ENCODE results near the gene CACNB2.

Gene CACNB2

GRCh38 chr10:18223898-18224297 is 83.7 kb downstream of the CACNB2 start:
- H3K4ac ChIP-seq (ENCODE audit: low read depth in 1 of 2, low read length in 2 of 2), result no peak overlapping the region
- 92% methylated on average over 2 of the region's 2 CpGs for WGBS
- no peak overlapping the region for H3K14ac ChIP-seq (ENCODE audit: low read length in 2 of 2)
- no peaks in the 10 kb centered on the region for H3K4me1 ChIP-seq (ENCODE audit: control insufficient read depth, insufficient read depth, low read depth, low read length)
- no peak overlapping the region for H4K8ac ChIP-seq (ENCODE audit: low read length)
- H3K27me3 ChIP-seq (ENCODE audit: control insufficient read depth in 1 of 2, insufficient read depth in 1 of 2, low read length in 2 of 2), result no peaks in the 10 kb centered on the region
- H4K91ac ChIP-seq (ENCODE audit: low read length), result no peak overlapping the region
- H3K9ac ChIP-seq (ENCODE audit: low read length), result no peak overlapping the region
- no peak overlapping the region for H2BK5ac ChIP-seq (ENCODE audit: low read depth, low read length, poor library complexity, severe bottlenecking)
- no peaks in the 10 kb centered on the region for H3K79me1 ChIP-seq (replicated peaks; ENCODE audit: low read length, poor library complexity, severe bottlenecking)
- no peak overlapping the region for H2AFZ ChIP-seq (ENCODE audit: low read depth, low read length)
- no peak overlapping the region for H2BK15ac ChIP-seq (ENCODE audit: low read depth, poor library complexity, severe bottlenecking)
- no peak overlapping the region for H3K18ac ChIP-seq (ENCODE audit: low read depth in 1 of 2, low read length in 2 of 2)
- no peaks in the 10 kb centered on the region for H3K9me3 ChIP-seq (ENCODE audit: control insufficient read depth, low read length)
- H3K27ac ChIP-seq (ENCODE audit: low read length, poor library complexity, severe bottlenecking), result no peak overlapping the region
- H3K23ac ChIP-seq (ENCODE audit: low read length in 2 of 2), result no peak overlapping the region
- H2AK5ac ChIP-seq (ENCODE audit: low read length, severe bottlenecking), result no peak overlapping the region
- no peak overlapping the region for H2BK12ac ChIP-seq (ENCODE audit: low read length in 2 of 2)
- no peaks in the 10 kb centered on the region for H3K36me3 ChIP-seq (ENCODE audit: control insufficient read depth in 1 of 2, insufficient read depth in 2 of 2, low read depth in 1 of 2, low read length in 2 of 2)
- no peak for DNase-seq
- H3K4me2 ChIP-seq (ENCODE audit: low read length, poor library complexity, severe bottlenecking), result no peak overlapping the region
- no peak overlapping the region for H2BK120ac ChIP-seq (ENCODE audit: low read depth, low read length)
- H3K4me3 ChIP-seq (ENCODE audit: insufficient read depth in 1 of 2, low read depth in 1 of 2, low read length in 2 of 2), result no peak overlapping the region

GRCh38 chr10:18224626-18225445 is 84.6 kb downstream of the CACNB2 start:
- Histone ChIP-seq H3K23ac (ENCODE audit: low read length in 2 of 2) (no peak overlapping the region), H2BK120ac (ENCODE audit: low read depth, low read length) (no peak overlapping the region), H3K79me1 (replicated peaks; ENCODE audit: low read length, poor library complexity, severe bottlenecking) (no peaks in the 10 kb centered on the region), H4K91ac (ENCODE audit: low read length) (no peak overlapping the region), H2AK5ac (ENCODE audit: low read length, severe bottlenecking) (no peak overlapping the region), H3K27me3 (ENCODE audit: control insufficient read depth in 1 of 2, insufficient read depth in 1 of 2, low read length in 2 of 2) (no peaks in the 10 kb centered on the region), H3K4me3 (ENCODE audit: insufficient read depth in 1 of 2, low read depth in 1 of 2, low read length in 2 of 2) (no peak overlapping the region), H3K4me1 (ENCODE audit: control insufficient read depth, insufficient read depth, low read depth, low read length) (no peaks in the 10 kb centered on the region), H3K9ac (ENCODE audit: low read length) (no peak overlapping the region), H2BK15ac (ENCODE audit: low read depth, poor library complexity, severe bottlenecking) (no peak overlapping the region), H3K36me3 (ENCODE audit: control insufficient read depth in 1 of 2, insufficient read depth in 2 of 2, low read depth in 1 of 2, low read length in 2 of 2) (no peaks in the 10 kb centered on the region), H2AFZ (ENCODE audit: low read depth, low read length) (no peak overlapping the region), H3K27ac (ENCODE audit: low read length, poor library complexity, severe bottlenecking) (no peak overlapping the region), H4K8ac (ENCODE audit: low read length) (no peak overlapping the region), H2BK12ac (ENCODE audit: low read length in 2 of 2) (no peak overlapping the region), H3K14ac (ENCODE audit: low read length in 2 of 2) (peak overlapping the region in 1 of 2 experiments; percentile 65), H2BK5ac (ENCODE audit: low read depth, low read length, poor library complexity, severe bottlenecking) (no peak overlapping the region), H3K18ac (ENCODE audit: low read depth in 1 of 2, low read length in 2 of 2) (no peak overlapping the region), H3K9me3 (ENCODE audit: control insufficient read depth, low read length) (no peaks in the 10 kb centered on the region), H3K4ac (ENCODE audit: low read depth in 1 of 2, low read length in 2 of 2) (no peak overlapping the region), H3K4me2 (ENCODE audit: low read length, poor library complexity, severe bottlenecking) (no peak overlapping the region)
- 78% methylated on average over 11 of the region's 12 CpGs for WGBS
- DNase-seq, result no peak

GRCh38 chr10:18226336-18226735 is 86.1 kb downstream of the CACNB2 start:
- no peak overlapping the region for H3K23ac ChIP-seq (ENCODE audit: low read length in 2 of 2)
- no peaks in the 10 kb centered on the region for H3K27me3 ChIP-seq (ENCODE audit: control insufficient read depth in 1 of 2, insufficient read depth in 1 of 2, low read length in 2 of 2)
- no peak overlapping the region for H3K4me3 ChIP-seq (ENCODE audit: insufficient read depth in 1 of 2, low read depth in 1 of 2, low read length in 2 of 2)
- no peak overlapping the region for H3K4ac ChIP-seq (ENCODE audit: low read depth in 1 of 2, low read length in 2 of 2)
- no peak overlapping the region for H3K27ac ChIP-seq (ENCODE audit: low read length, poor library complexity, severe bottlenecking)
- H4K91ac ChIP-seq (ENCODE audit: low read length), result no peak overlapping the region
- no peak for DNase-seq
- no peak overlapping the region for H4K8ac ChIP-seq (ENCODE audit: low read length)
- H2BK15ac ChIP-seq (ENCODE audit: low read depth, poor library complexity, severe bottlenecking), result no peak overlapping the region
- H2BK12ac ChIP-seq (ENCODE audit: low read length in 2 of 2), result no peak overlapping the region
- H2BK5ac ChIP-seq (ENCODE audit: low read depth, low read length, poor library complexity, severe bottlenecking), result no peak overlapping the region
- no peaks in the 10 kb centered on the region for H3K79me1 ChIP-seq (replicated peaks; ENCODE audit: low read length, poor library complexity, severe bottlenecking)
- H3K9ac ChIP-seq (ENCODE audit: low read length), result no peak overlapping the region
- H2BK120ac ChIP-seq (ENCODE audit: low read depth, low read length), result no peak overlapping the region
- no peaks in the 10 kb centered on the region for H3K9me3 ChIP-seq (ENCODE audit: control insufficient read depth, low read length)
- H2AK5ac ChIP-seq (ENCODE audit: low read length, severe bottlenecking), result no peak overlapping the region
- H3K4me2 ChIP-seq (ENCODE audit: low read length, poor library complexity, severe bottlenecking), result no peak overlapping the region
- H3K4me1 ChIP-seq (ENCODE audit: control insufficient read depth, insufficient read depth, low read depth, low read length), result no peaks in the 10 kb centered on the region
- 94% methylated on average over 3 of the region's 5 CpGs for WGBS
- no peak overlapping the region for H3K14ac ChIP-seq (ENCODE audit: low read length in 2 of 2)
- H3K18ac ChIP-seq (ENCODE audit: low read depth in 1 of 2, low read length in 2 of 2), result no peak overlapping the region
- H2AFZ ChIP-seq (ENCODE audit: low read depth, low read length), result no peak overlapping the region
- H3K36me3 ChIP-seq (ENCODE audit: control insufficient read depth in 1 of 2, insufficient read depth in 2 of 2, low read depth in 1 of 2, low read length in 2 of 2), result no peaks in the 10 kb centered on the region

GRCh38 chr10:18229826-18230225 is 89.6 kb downstream of the CACNB2 start:
- Histone ChIP-seq H3K4me2 (ENCODE audit: low read length, poor library complexity, severe bottlenecking) (no peak overlapping the region), H3K9ac (ENCODE audit: low read length) (peak overlapping the region; percentile 27), H4K8ac (ENCODE audit: low read length) (no peak overlapping the region), H3K4me1 (ENCODE audit: control insufficient read depth, insufficient read depth, low read depth, low read length) (peaks cover 2% of the 10 kb centered on the region), H3K27ac (ENCODE audit: low read length, poor library complexity, severe bottlenecking) (no peak overlapping the region), H3K79me1 (replicated peaks; ENCODE audit: low read length, poor library complexity, severe bottlenecking) (no peaks in the 10 kb centered on the region), H2BK15ac (ENCODE audit: low read depth, poor library complexity, severe bottlenecking) (no peak overlapping the region), H2BK12ac (ENCODE audit: low read length in 2 of 2) (no peak overlapping the region), H3K4me3 (ENCODE audit: insufficient read depth in 1 of 2, low read depth in 1 of 2, low read length in 2 of 2) (no peak overlapping the region), H2BK120ac (ENCODE audit: low read depth, low read length) (no peak overlapping the region), H4K91ac (ENCODE audit: low read length) (no peak overlapping the region), H3K23ac (ENCODE audit: low read length in 2 of 2) (no peak overlapping the region), H3K18ac (ENCODE audit: low read depth in 1 of 2, low read length in 2 of 2) (no peak overlapping the region), H3K4ac (ENCODE audit: low read depth in 1 of 2, low read length in 2 of 2) (no peak overlapping the region), H2AFZ (ENCODE audit: low read depth, low read length) (no peak overlapping the region), H2BK5ac (ENCODE audit: low read depth, low read length, poor library complexity, severe bottlenecking) (no peak overlapping the region), H2AK5ac (ENCODE audit: low read length, severe bottlenecking) (no peak overlapping the region), H3K36me3 (ENCODE audit: control insufficient read depth in 1 of 2, insufficient read depth in 2 of 2, low read depth in 1 of 2, low read length in 2 of 2) (no peaks in the 10 kb centered on the region), H3K9me3 (ENCODE audit: control insufficient read depth, low read length) (no peaks in the 10 kb centered on the region), H3K14ac (ENCODE audit: low read length in 2 of 2) (no peak overlapping the region), H3K27me3 (ENCODE audit: control insufficient read depth in 1 of 2, insufficient read depth in 1 of 2, low read length in 2 of 2) (no peaks in the 10 kb centered on the region)
- 88% methylated on average over 3 of the region's 3 CpGs for WGBS
- DNase-seq, result no peak

Data from mesenchymal stem cell (in vitro differentiated cells and primary cell).